ENCODE measurements around the gene PPM1A. TPM values are rescaled to one million over a fixed set of nuclear protein-coding genes. Genes with fewer than 3 reads are reported as not detected.

Gene PPM1A
- total RNA-seq, 2 donors from 2014 or later, result 73.2 to 76.0 TPM

GRCh38 chr14:60343571-60344071 is 94.6 kb downstream of the PPM1A start:
- intact Hi-C loops (cut with DNase I), result loop anchor here in 1 of 2 donors (10.0 kb wide), 1 partner anchor 911 kb away; no protein-coding TSS in a partner anchor
- DNase-seq, result no peak
- ATAC-seq, result no peak

- intact Hi-C loops (cut with DNase I), result loop anchor here in 1 of 2 donors (10.0 kb wide), 1 partner anchor 910 kb away; no protein-coding TSS in a partner anchor
- DNase-seq (no peak), ATAC-seq (no peak)
Observed at GRCh38 chr14:60344751-60345150, 95.7 kb downstream of the PPM1A start.

GRCh38 chr14:60346706-60347105 is 97.7 kb downstream of the PPM1A start:
- intact Hi-C loops (cut with DNase I), result loop anchor here in 1 of 2 donors (10.0 kb wide), 1 partner anchor 908 kb away; no protein-coding TSS in a partner anchor
- no peak for ATAC-seq
- DNase-seq, result no peak

GRCh38 chr14:60348211-60348610 is 99.2 kb downstream of the PPM1A start:
- no peak for DNase-seq

More at GRCh38 chr14:60348211-60348610, 99.2 kb downstream of the PPM1A start:
- ATAC-seq, result no peak
- intact Hi-C loops (cut with DNase I), result loop anchor here in 1 of 2 donors (10.0 kb wide), 1 partner anchor 907 kb away; no protein-coding TSS in a partner anchor

Other genes starting within 250 kb of the PPM1A start
- 10 to 100 TPM; 30.4 to 37.8 TPM for gene PCNX4, start 157.3 kb upstream of the PPM1A start, total RNA-seq
- 10 to 100 TPM; 50.0 to 54.4 TPM for gene DHRS7, start 83.8 kb upstream of the PPM1A start, total RNA-seq
- gene C14orf39, start 236.8 kb downstream of the PPM1A start, total RNA-seq, result not detected

Data from left cardiac atrium (tissue), 4 donors.